BJ (cell line): ENCODE results near the gene PPP1R12B. TPM values are rescaled to one million over a fixed set of nuclear protein-coding genes. Genes with fewer than 3 reads are reported as not detected.
"Not testable (repeated sequence)": the region's sequence is repeated elsewhere in the genome, so short reads cannot be mapped to it uniquely, and the experiment has no call there.

Source experiments
- CTCF ChIA-PET: fragments of 350-600 bp; formaldehyde crosslinking; extraction: SDS; loops from one replicate; lab custom pipeline; 2021; ENCODE audit warnings: antibody characterized with exemption, inconsistent platforms; lab: Yijun Ruan, JAX
- POLR2A ChIA-PET: fragments of 300-600 bp; sonication (Branson Sonifier 250); formaldehyde crosslinking; extraction: SDS; loops from one replicate; lab custom pipeline; 2021; ENCODE audit warnings: antibody characterized with exemption; lab: Charles Lee
- DNase-seq: peaks from one replicate; pipeline ENCODE4 v3.0.0-alpha.2; 2011; ENCODE audit warnings: low read depth
- H3K27me3 ChIP-seq: 2 replicates; pipeline ENCODE4 v1.6.0; 2011; ENCODE audit warnings: low read length; ENCODE audit not compliant: control insufficient read depth, insufficient read depth
- H3K36me3 ChIP-seq: 2 replicates; pipeline ENCODE4 v1.5.1; 2011; ENCODE audit warnings: low read length; ENCODE audit not compliant: control insufficient read depth, insufficient read depth
- H3K4me3 ChIP-seq: 2 replicates; pipeline ENCODE4 v1.5.1; 2011; ENCODE audit warnings: low read depth, mild to moderate bottlenecking, control low read depth, low read length
- CTCF ChIP-seq: IDR thresholded peaks from 2 replicates; pipeline ENCODE4 v1.5.1; 2011; ENCODE audit warnings: low read depth, mild to moderate bottlenecking, control low read depth, inconsistent platforms, low read length, moderate library complexity; ENCODE audit not compliant: insufficient read depth
- polyA plus RNA-seq: library from polyadenylated mRNA; depleted of rRNA; stranded (reverse); fragments of >200 nt; gene quantifications from 2 replicates; pipeline ENCODE4 v1.2.3, GENCODE V29; 2011

Gene PPP1R12B
- polyA plus RNA-seq, 1 experiment, result 9.4 TPM

- POLR2A ChIA-PET, result no interaction called here
- H3K36me3 ChIP-seq, result peaks cover 4% of the 10 kb centered on the region; the same call in 1 of the 2 replicates
- no peak for TF ChIP-seq CTCF
- no peak overlapping the region for H3K4me3 ChIP-seq
- H3K27me3 ChIP-seq, result no peaks in the 10 kb centered on the region
- no peak for DNase-seq
- CTCF ChIA-PET, result interaction anchor here (0.7 kb wide), 1 partner anchor 108 kb away, joined by 3 read pairs; no protein-coding TSS in a partner anchor
Observed at GRCh38 chr1:202498542-202498941, 150.0 kb downstream of the PPP1R12B start.

GRCh38 chr1:202499997-202500396 is 151.5 kb downstream of the PPP1R12B start:
- H3K36me3 ChIP-seq, POLR2A ChIA-PET, H3K4me3 ChIP-seq, DNase-seq, H3K27me3 ChIP-seq: not testable (repeated sequence)
- CTCF ChIA-PET, result interaction anchor here (3.5 kb wide), 1 partner anchor 102 kb away, joined by 28 read pairs; no protein-coding TSS in a partner anchor

GRCh38 chr1:202501281-202501680 is 152.8 kb downstream of the PPP1R12B start:
- POLR2A ChIA-PET, result interaction anchor here (0.6 kb wide), 1 partner anchor 41 kb away, joined by 12 read pairs; no protein-coding TSS in a partner anchor
- Histone ChIP-seq H3K36me3 (0 out of 2 replicates have a peak, but pooled peaks cover 1% of the 10 kb centered on the region), H3K27me3 (no peaks in the 10 kb centered on the region), H3K4me3 (no peak overlapping the region)
- CTCF ChIA-PET, result interaction anchor here (0.6 to 3.5 kb wide), 10 partner anchors 69 to 483 kb away, joined by 3 to 28 read pairs (median 4); no protein-coding TSS in a partner anchor
- peak; percentile 39 for TF ChIP-seq CTCF
- no peak for DNase-seq

GRCh38 chr1:202505356-202505755 is 156.9 kb downstream of the PPP1R12B start:
- 0 out of 2 replicates have a peak, but pooled peaks cover 1% of the 10 kb centered on the region for H3K36me3 ChIP-seq
- DNase-seq, result no peak
- H3K27me3 ChIP-seq, result no peaks in the 10 kb centered on the region
- no peak overlapping the region for H3K4me3 ChIP-seq
- TF ChIP-seq CTCF, result no peak
- CTCF ChIA-PET, result interaction anchor here (1.4 to 4.0 kb wide), 5 partner anchors 63 to 95 kb away, joined by 4 to 33 read pairs (median 6); no protein-coding TSS in a partner anchor
- POLR2A ChIA-PET, result no interaction called here

- CTCF ChIA-PET, result interaction anchor here (0.6 to 4.0 kb wide), 6 partner anchors 62 to 221 kb away, joined by 3 to 33 read pairs (median 6); no protein-coding TSS in a partner anchor
- H3K36me3 ChIP-seq, DNase-seq, POLR2A ChIA-PET, H3K4me3 ChIP-seq, H3K27me3 ChIP-seq: not testable (repeated sequence)
Observed at GRCh38 chr1:202505880-202506575, 157.5 kb downstream of the PPP1R12B start.

GRCh38 chr1:202508863-202509262 is 160.4 kb downstream of the PPP1R12B start:
- DNase-seq, POLR2A ChIA-PET, H3K4me3 ChIP-seq, H3K36me3 ChIP-seq, CTCF ChIA-PET, H3K27me3 ChIP-seq: not testable (repeated sequence)

- POLR2A ChIA-PET, H3K36me3 ChIP-seq, H3K27me3 ChIP-seq, H3K4me3 ChIP-seq, CTCF ChIA-PET, DNase-seq: not testable (repeated sequence)
Observed at GRCh38 chr1:202513875-202514274, 165.4 kb downstream of the PPP1R12B start.
